Activated CD4-positive, alpha-beta T cell treated with anti-CD3 and anti-CD28 coated beads, Interleukin-2, amount 10 ng/mL, durations not matched to agents 24 days and 14 days (primary cell): ENCODE measurements around the gene TTC27. TPM values are rescaled to one million over a fixed set of nuclear protein-coding genes. Genes with fewer than 3 reads are reported as not detected.
"Not testable (repeated sequence)": the region's sequence is repeated elsewhere in the genome, so short reads cannot be mapped to it uniquely, and the experiment has no call there.

Experiments
- DNase-seq: peaks from one replicate; pipeline ENCODE4 v3.0.0; 2022
- H3K27ac Mint-ChIP-seq: one replicate; pipeline ENCODE4 v1.8.0; 2022; ENCODE audit warnings: mild to moderate bottlenecking, mixed read lengths
- H3K27me3 Mint-ChIP-seq: one replicate; pipeline ENCODE4 v1.8.0; 2022; ENCODE audit warnings: mixed read lengths
- H3K36me3 Mint-ChIP-seq: one replicate; pipeline ENCODE4 v1.8.0; 2022; ENCODE audit warnings: low read depth, mild to moderate bottlenecking, mixed read lengths
- H3K4me1 Mint-ChIP-seq: one replicate; pipeline ENCODE4 v1.8.0; 2021; ENCODE audit warnings: mixed read lengths
- H3K4me3 Mint-ChIP-seq: one replicate; pipeline ENCODE4 v1.8.0; 2022; ENCODE audit warnings: mild to moderate bottlenecking, moderate library complexity, mixed read lengths
- H3K9me3 Mint-ChIP-seq: one replicate; pipeline ENCODE4 v1.8.0; 2021; ENCODE audit warnings: mixed read lengths
- intact Hi-C: fragments of 100-400 bp; cut with micrococcal nuclease; formaldehyde crosslinking; loops from one replicate; pipeline ENCODE4 v1.15.1; 2023
- total RNA-seq: library from RNA; stranded (reverse); gene quantifications from 2 replicates; pipeline ENCODE4 v1.2.3, GENCODE V29; 2022

The TTC27 gene
- total RNA-seq, 1 donor from 2014 or later = 40.8 TPM

- Mint-ChIP-seq H3K9me3 (no peaks in the 10 kb centered on the region), H3K4me1 (no peaks in the 10 kb centered on the region), H3K36me3 (no peaks in the 10 kb centered on the region), H3K27me3 (no peaks in the 10 kb centered on the region), H3K27ac (no peak overlapping the region), H3K4me3 (no peak overlapping the region)
- intact Hi-C loops = no loop called here
- no peak for DNase-seq
Observed at GRCh38 chr2:32856891-32857290, 229.0 kb downstream of the TTC27 start.

- Mint-ChIP-seq H3K4me1 (no peaks in the 10 kb centered on the region), H3K36me3 (no peaks in the 10 kb centered on the region), H3K4me3 (no peak overlapping the region), H3K27ac (no peak overlapping the region), H3K27me3 (no peaks in the 10 kb centered on the region), H3K9me3 (no peaks in the 10 kb centered on the region)
- no peak for DNase-seq
- intact Hi-C loops = no loop called here
Observed at GRCh38 chr2:32858713-32859112, 230.9 kb downstream of the TTC27 start.

GRCh38 chr2:32860385-32860784, 232.5 kb downstream of the TTC27 start:
- H3K27ac Mint-ChIP-seq = no peak overlapping the region
- no peaks in the 10 kb centered on the region for H3K4me1 Mint-ChIP-seq
- no peaks in the 10 kb centered on the region for H3K27me3 Mint-ChIP-seq
- DNase-seq = no peak
- no peaks in the 10 kb centered on the region for H3K36me3 Mint-ChIP-seq
- H3K4me3 Mint-ChIP-seq = no peak overlapping the region
- intact Hi-C loops = no loop called here
- H3K9me3 Mint-ChIP-seq = no peaks in the 10 kb centered on the region

GRCh38 chr2:32862269-32863055, 234.6 kb downstream of the TTC27 start:
- H3K27me3 Mint-ChIP-seq = peaks cover 2% of the 10 kb centered on the region
- no peaks in the 10 kb centered on the region for H3K36me3 Mint-ChIP-seq
- intact Hi-C loops = no loop called here
- no peaks in the 10 kb centered on the region for H3K9me3 Mint-ChIP-seq
- H3K4me1 Mint-ChIP-seq = no peaks in the 10 kb centered on the region
- no peak overlapping the region for H3K4me3 Mint-ChIP-seq
- no peak overlapping the region for H3K27ac Mint-ChIP-seq
- DNase-seq = no peak

- Mint-ChIP-seq H3K4me3 (no peak overlapping the region), H3K9me3 (no peaks in the 10 kb centered on the region), H3K4me1 (no peaks in the 10 kb centered on the region), H3K36me3 (no peaks in the 10 kb centered on the region), H3K27ac (no peak overlapping the region), H3K27me3 (peaks cover 2% of the 10 kb centered on the region)
- no peak for DNase-seq
- intact Hi-C loops = no loop called here
Observed at GRCh38 chr2:32863326-32863725, 235.5 kb downstream of the TTC27 start.

GRCh38 chr2:32863803-32864202, 236.0 kb downstream of the TTC27 start:
- DNase-seq = no peak
- no peaks in the 10 kb centered on the region for H3K9me3 Mint-ChIP-seq
- no peak overlapping the region for H3K4me3 Mint-ChIP-seq
- no peaks in the 10 kb centered on the region for H3K36me3 Mint-ChIP-seq
- peaks cover 2% of the 10 kb centered on the region for H3K27me3 Mint-ChIP-seq
- H3K4me1 Mint-ChIP-seq = no peaks in the 10 kb centered on the region
- H3K27ac Mint-ChIP-seq = no peak overlapping the region
- intact Hi-C loops = no loop called here

GRCh38 chr2:32864334-32865111, 236.7 kb downstream of the TTC27 start:
- no peak for DNase-seq
- intact Hi-C loops = no loop called here

GRCh38 chr2:32865399-32866068, 237.7 kb downstream of the TTC27 start:
- intact Hi-C loops = no loop called here
- H3K36me3 Mint-ChIP-seq = no peaks in the 10 kb centered on the region
- H3K27me3 Mint-ChIP-seq = peaks cover 2% of the 10 kb centered on the region
- no peak overlapping the region for H3K4me3 Mint-ChIP-seq
- H3K27ac Mint-ChIP-seq = no peak overlapping the region
- no peaks in the 10 kb centered on the region for H3K4me1 Mint-ChIP-seq
- no peak for DNase-seq
- no peaks in the 10 kb centered on the region for H3K9me3 Mint-ChIP-seq

More at GRCh38 chr2:32864334-32865111, 236.7 kb downstream of the TTC27 start:
- Mint-ChIP-seq H3K36me3 (no peaks in the 10 kb centered on the region), H3K4me3 (no peak overlapping the region), H3K27me3 (peaks cover 2% of the 10 kb centered on the region), H3K27ac (no peak overlapping the region), H3K9me3 (no peaks in the 10 kb centered on the region), H3K4me1 (no peaks in the 10 kb centered on the region)

GRCh38 chr2:32866462-32866861, 238.6 kb downstream of the TTC27 start:
- H3K36me3 Mint-ChIP-seq, H3K27me3 Mint-ChIP-seq, DNase-seq, H3K4me1 Mint-ChIP-seq, H3K4me3 Mint-ChIP-seq, H3K27ac Mint-ChIP-seq, H3K9me3 Mint-ChIP-seq, intact Hi-C loops: not testable (repeated sequence)
